OCI-LY7 (cell line): ENCODE results near the gene RRAS. TPM values are rescaled to one million over a fixed set of nuclear protein-coding genes. Genes with fewer than 3 reads are reported as not detected.
"Not testable (repeated sequence)": the region's sequence is repeated elsewhere in the genome, so short reads cannot be mapped to it uniquely, and the experiment has no call there.

ENCODE experiments used
- BruUV-seq: library from RNA; stranded (reverse); fragments of 400-500 nt; replicated peaks from 2 replicates; lab custom pipeline; 2021; lab: Mats Ljungman, UMichigan
- CTCF ChIA-PET: fragments of 300-600 bp; sonication (Branson Sonifier 250); formaldehyde crosslinking; loops from one replicate; lab custom pipeline; 2022; ENCODE audit warnings: antibody characterized with exemption; ENCODE audit not compliant: unreplicated experiment; lab: Charles Lee
- POLR2A ChIA-PET: fragments of 300-600 bp; sonication (Branson Sonifier 250); formaldehyde crosslinking; loops from one replicate; lab custom pipeline; 2022; ENCODE audit warnings: antibody characterized with exemption; lab: Charles Lee
- DNase-seq: peaks from one replicate; pipeline ENCODE4 v3.0.0-alpha.2; 2015; ENCODE audit warnings: low spot score
- H2AFZ ChIP-seq: fragments of 200-600 bp; sonication (generic), shearing (Covaris generic); 2 replicates; pipeline ENCODE4 v1.6.1; 2014; ENCODE audit warnings: mild to moderate bottlenecking, antibody characterized with exemption, low read length, moderate library complexity
- H3K27ac ChIP-seq: fragments of 200-600 bp; sonication (generic); 2 replicates; pipeline ENCODE4 v1.5.1; 2014; ENCODE audit warnings: mixed run types, low read depth, mild to moderate bottlenecking, moderate library complexity, low read length, inconsistent platforms; ENCODE audit not compliant: poor library complexity, severe bottlenecking
- H3K36me3 ChIP-seq: fragments of 200-600 bp; sonication (generic); 2 replicates; pipeline ENCODE4 v1.6.1; 2014; ENCODE audit warnings: mild to moderate bottlenecking, antibody characterized with exemption, low read length, moderate library complexity, mixed read lengths; ENCODE audit not compliant: insufficient read depth
- H3K4me1 ChIP-seq: fragments of 200-600 bp; sonication (generic); 2 replicates; pipeline ENCODE4 v1.5.1; 2014; ENCODE audit warnings: mild to moderate bottlenecking, low read length; ENCODE audit not compliant: insufficient read depth, poor library complexity, severe bottlenecking
- H3K4me2 ChIP-seq: fragments of 200-600 bp; sonication (generic); 2 replicates; pipeline ENCODE4 v1.6.1; 2014; ENCODE audit warnings: mild to moderate bottlenecking, low read length
- H3K4me3 ChIP-seq: fragments of 200-600 bp; sonication (generic); 2 replicates; pipeline ENCODE4 v1.5.1; 2014; ENCODE audit warnings: mild to moderate bottlenecking, low read depth, low read length; ENCODE audit not compliant: poor library complexity, severe bottlenecking
- H3K79me2 ChIP-seq: fragments of 200-600 bp; sonication (generic); 2 replicates; pipeline ENCODE4 v1.6.1; 2016; ENCODE audit warnings: low read depth, mild to moderate bottlenecking, low read length, moderate library complexity, mixed read lengths; ENCODE audit not compliant: insufficient read depth
- H3K9me2 ChIP-seq: fragments of 200-600 bp; sonication (generic); 2 replicates; pipeline ENCODE4 v1.6.1; 2016; ENCODE audit warnings: mild to moderate bottlenecking, low read length, mixed read lengths; ENCODE audit not compliant: insufficient read depth
- H3K9me3 ChIP-seq: fragments of 200-600 bp; sonication (generic); 2 replicates; pipeline ENCODE4 v1.6.1; 2014; ENCODE audit warnings: mild to moderate bottlenecking, mixed run types, low read length, mixed read lengths
- H4K20me1 ChIP-seq: fragments of 200-600 bp; sonication (generic); 2 replicates; pipeline ENCODE4 v1.6.1; 2014; ENCODE audit warnings: mild to moderate bottlenecking, antibody characterized with exemption, low read length, moderate library complexity, mixed read lengths; ENCODE audit not compliant: insufficient read depth
- CTCF ChIP-seq: fragments of 200-600 bp; sonication (generic); conservative IDR thresholded peaks from 2 replicates; pipeline ENCODE4 v1.5.1; 2014; ENCODE audit warnings: mild to moderate bottlenecking, antibody characterized with exemption, low read length, moderate library complexity, mixed read lengths
- EZH2phosphoT487 ChIP-seq: fragments of 200-600 bp; sonication (generic); IDR thresholded peaks from 2 replicates; pipeline ENCODE4 v1.6.1; 2018; ENCODE audit warnings: low read depth, borderline replicate concordance, mild to moderate bottlenecking, mixed run types, antibody characterized with exemption, low read length, moderate library complexity, mixed read lengths
- intact Hi-C: fragments of 100-400 bp; cut with micrococcal nuclease; formaldehyde crosslinking; loops from one replicate; pipeline ENCODE4 v1.10.0; 2022; ENCODE audit not compliant: unreplicated experiment
- total RNA-seq, 2 experiments: library from RNA; depleted of rRNA in 1 of 2; stranded (reverse); fragments of >200 nt in 1 of 2; shearing (Covaris generic) in 1 of 2; gene quantifications; 2 replicates each; pipeline ENCODE4 v1.2.3, GENCODE V29; 2014 to 2022

Gene RRAS
- total RNA-seq, 2 experiments from 2014 or later, result 4.7 to 5.5 TPM

DNA sequence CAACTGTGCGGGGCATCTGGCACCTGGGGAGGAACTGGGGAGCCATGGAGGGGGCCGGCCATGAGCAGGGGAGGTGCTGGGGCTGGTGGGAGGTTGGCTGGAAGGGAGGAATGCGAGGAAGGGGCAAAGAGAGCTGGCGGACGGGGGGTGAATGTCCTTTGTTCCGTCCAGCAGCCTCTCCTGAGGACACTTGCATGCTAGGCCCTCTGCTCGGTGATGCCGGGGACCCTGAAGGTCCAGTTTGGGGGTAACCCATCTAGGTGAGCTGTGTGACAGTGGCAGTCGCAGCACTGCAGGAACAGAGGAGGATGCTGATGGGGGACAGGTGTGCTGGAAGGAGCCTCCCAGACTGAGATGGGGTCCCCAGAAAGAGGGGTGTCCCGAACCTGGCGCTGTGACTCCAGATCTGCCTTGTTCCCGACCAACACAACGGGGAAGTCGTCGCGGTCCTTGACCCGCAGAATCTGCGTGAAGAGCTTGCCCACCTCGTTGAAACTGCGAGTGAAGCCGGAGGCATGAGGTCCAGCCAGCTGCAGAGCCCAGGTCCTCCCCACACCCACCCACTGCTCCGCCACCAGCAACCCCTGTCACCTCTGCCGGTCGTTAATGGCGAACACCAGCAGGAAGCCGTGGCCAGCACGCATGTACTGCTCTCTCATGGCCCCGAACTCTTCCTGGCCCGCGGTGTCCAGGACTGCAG is 3.6 kb downstream of the RRAS start:
- peaks cover 7% of the 10 kb centered on the region for H3K4me1 ChIP-seq
- no peaks in the 10 kb centered on the region for H3K9me3 ChIP-seq
- CTCF ChIA-PET, result no interaction called here
- intact Hi-C loops, result no loop called here
- BruUV-seq, result no TSS peak
- no peak overlapping the region for H2AFZ ChIP-seq
- H3K4me2 ChIP-seq, result no peak overlapping the region
- TF ChIP-seq EZH2phosphoT487 (no peak), CTCF (no peak)
- no peaks in the 10 kb centered on the region for H3K9me2 ChIP-seq
- POLR2A ChIA-PET, result no interaction called here
- no peaks in the 10 kb centered on the region for H3K36me3 ChIP-seq
- no peaks in the 10 kb centered on the region for H4K20me1 ChIP-seq
- DNase-seq, result no peak
- no peak overlapping the region for H3K4me3 ChIP-seq
- 0 out of 2 replicates have a peak, but pooled peaks cover 5% of the 10 kb centered on the region for H3K79me2 ChIP-seq
- H3K27ac ChIP-seq, result no peak overlapping the region

GRCh38 chr19:49635530-49636232 is 4.3 kb downstream of the RRAS start:
- H3K4me1 ChIP-seq, result peaks cover 7% of the 10 kb centered on the region
- TF ChIP-seq EZH2phosphoT487, result no peak
- TF ChIP-seq CTCF, result no peak
- no peak for DNase-seq
- ChIA-PET CTCF (no interaction called here), POLR2A (no interaction called here)
- no peaks in the 10 kb centered on the region for H3K9me2 ChIP-seq
- BruUV-seq, result no TSS peak
- H3K9me3 ChIP-seq, result no peaks in the 10 kb centered on the region
- H2AFZ ChIP-seq, result no peak overlapping the region
- no peak overlapping the region for H3K4me2 ChIP-seq
- H3K4me3 ChIP-seq, result no peak overlapping the region
- H3K27ac ChIP-seq, result no peak overlapping the region
- H4K20me1 ChIP-seq, result no peaks in the 10 kb centered on the region
- no peaks in the 10 kb centered on the region for H3K36me3 ChIP-seq
- no peaks in the 10 kb centered on the region for H3K79me2 ChIP-seq
- intact Hi-C loops, result no loop called here

DNA sequence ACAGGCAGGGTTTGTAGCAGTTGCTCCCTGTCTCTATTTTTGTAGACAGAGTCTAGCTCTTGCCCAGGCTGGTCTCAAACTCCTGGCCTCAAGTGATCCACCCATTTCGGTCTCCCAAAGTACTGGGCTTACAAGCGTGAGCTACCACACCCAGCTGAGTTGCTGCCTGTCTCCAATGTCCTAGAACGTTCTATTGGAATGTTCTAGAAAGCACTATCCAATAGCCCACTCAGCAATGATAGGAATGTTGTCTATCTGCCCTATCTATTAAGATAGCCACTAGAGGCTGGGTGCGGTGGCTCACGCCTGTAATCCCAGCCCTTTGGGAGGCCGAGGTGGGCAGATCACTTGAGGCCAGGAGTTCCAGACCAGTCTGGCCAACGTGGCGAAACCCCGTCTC is 6.7 kb downstream of the RRAS start:
- H2AFZ ChIP-seq, H4K20me1 ChIP-seq, H3K4me1 ChIP-seq, H3K4me2 ChIP-seq, H3K27ac ChIP-seq, BruUV-seq, DNase-seq, H3K9me2 ChIP-seq, H3K79me2 ChIP-seq, H3K9me3 ChIP-seq, POLR2A ChIA-PET, H3K4me3 ChIP-seq, CTCF ChIA-PET, intact Hi-C loops: not testable (repeated sequence)
- peaks cover 11% of the 10 kb centered on the region; the same call in 1 of the 2 replicates for H3K36me3 ChIP-seq
